NK-92 (cell line): ENCODE data around the gene ANKRD55.
"Not testable (repeated sequence)": the region's sequence is repeated elsewhere in the genome, so short reads cannot be mapped to it uniquely, and the experiment has no call there.

Experiments
- DNase-seq: peaks from one replicate; lab custom pipeline; 2025; ENCODE audit not compliant: unreplicated experiment; lab: John Stamatoyannopoulos, UW

ANKRD55 gene

DNA sequence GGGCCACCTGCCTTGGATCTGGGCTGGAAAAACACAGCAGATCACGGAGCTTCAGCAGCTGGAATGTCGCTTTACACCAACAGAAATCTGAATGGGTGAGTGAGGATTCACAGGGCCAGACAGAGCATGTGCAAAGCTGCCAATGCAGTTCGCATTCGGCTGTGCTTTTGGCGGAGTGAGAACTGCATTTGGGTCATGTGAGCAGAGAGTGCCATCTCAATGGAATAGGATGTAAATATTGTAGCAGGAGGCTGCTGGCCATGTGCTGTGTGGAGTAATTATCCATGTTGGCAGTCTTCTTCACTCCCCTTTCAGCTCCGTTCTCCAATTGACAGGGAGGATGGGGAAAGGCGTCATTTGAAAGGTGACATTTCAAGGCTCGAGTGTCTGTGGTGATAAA, at the start of gene ANKRD55:
TSS of gene ANKRD55 (minus strand) at position 101 of the 400 bp plus-strand sequence. CDS start 417 bp downstream, outside the sequence.
- DNase-seq = no peak

DNA sequence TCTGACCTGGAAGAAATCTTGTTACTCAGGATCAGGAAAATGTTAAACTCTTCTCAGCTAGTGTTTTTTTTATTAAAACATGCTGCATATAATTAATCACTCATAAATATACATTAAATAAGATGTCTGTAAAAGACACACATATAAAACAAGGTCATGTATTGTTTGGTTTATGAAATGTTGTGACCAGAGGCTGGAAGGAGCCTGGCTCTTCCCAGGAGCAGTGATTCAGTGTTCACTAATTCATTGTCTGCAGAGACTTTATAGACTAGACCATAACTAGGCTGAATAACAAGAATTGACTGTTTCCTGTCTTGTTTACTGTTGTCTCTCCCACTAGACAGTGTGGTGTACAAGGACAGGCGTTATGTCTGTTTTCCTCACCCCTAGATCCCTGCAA, 49.1 kb upstream of the ANKRD55 start:
- no peak for DNase-seq

DNA sequence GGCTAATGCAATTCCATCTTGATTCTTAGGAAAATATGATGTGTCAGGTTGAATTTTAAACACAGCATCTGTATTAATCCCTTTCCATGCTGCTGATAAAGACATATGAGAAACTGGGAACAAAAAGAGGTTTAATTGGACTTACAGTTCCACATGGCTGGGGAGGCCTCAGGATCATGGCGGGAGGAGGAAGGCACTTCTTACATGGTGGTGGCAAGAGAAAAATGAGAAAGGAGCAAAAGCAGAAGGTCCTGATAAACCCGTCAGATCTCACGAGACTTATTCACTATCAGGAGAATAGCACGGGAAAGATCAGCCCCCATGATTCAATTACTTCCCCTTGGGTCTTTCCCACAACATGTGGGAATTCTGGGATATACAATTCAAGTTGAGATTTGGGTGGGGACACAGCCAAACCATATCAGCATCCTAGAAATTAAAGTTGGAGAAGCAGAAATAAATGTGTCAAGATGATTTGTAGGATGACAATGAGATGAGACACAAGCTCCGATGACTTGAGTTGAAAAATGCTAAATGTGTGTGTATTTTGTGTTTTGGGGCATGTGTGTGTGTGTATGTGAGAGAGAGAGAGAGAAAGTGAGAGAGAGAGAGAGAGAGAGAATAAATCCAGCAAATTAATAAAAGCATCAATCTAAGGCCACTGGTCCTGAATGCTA, 48.5 kb upstream of the ANKRD55 start:
- DNase-seq = no peak

DNA sequence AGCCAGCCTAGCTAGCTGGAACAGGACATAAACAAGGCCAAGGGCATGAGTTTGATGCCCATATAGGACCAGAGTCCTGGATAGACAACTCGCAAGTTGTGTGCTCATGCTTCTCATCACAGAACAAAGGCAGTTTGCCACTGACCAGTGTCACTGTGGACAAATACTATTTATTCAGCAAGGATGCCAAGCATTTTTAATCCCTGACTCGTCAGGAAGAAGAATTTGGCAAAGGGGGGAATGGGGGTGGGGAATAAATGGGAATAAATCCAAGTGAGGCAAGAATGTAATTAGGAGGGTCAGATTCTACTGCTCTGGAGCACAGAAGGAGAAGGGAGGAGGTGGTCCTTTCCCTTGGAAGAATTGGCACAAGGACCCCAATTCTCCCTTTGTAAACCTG, 46.8 kb upstream of the ANKRD55 start:
- DNase-seq = no peak

DNA sequence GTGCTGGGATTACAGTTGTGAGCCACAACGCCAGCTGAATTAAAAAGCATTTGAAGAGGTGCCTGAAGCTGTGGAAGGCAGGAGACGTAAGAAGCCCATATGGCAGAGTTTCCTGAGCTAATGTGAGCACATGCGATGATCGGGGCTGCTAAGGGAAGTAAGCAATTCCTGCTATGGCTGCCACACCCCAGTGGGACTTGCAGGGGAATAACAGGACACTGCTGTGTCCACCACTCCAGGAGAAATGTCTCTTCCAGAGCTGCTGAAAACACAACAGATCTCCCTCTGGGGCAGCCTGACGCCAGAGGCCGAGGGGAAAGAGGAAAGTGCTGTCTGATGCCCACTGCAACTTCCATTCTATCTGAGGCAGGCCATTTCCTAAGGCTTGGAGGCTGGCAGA, 46.2 kb upstream of the ANKRD55 start:
- DNase-seq = no peak

DNA sequence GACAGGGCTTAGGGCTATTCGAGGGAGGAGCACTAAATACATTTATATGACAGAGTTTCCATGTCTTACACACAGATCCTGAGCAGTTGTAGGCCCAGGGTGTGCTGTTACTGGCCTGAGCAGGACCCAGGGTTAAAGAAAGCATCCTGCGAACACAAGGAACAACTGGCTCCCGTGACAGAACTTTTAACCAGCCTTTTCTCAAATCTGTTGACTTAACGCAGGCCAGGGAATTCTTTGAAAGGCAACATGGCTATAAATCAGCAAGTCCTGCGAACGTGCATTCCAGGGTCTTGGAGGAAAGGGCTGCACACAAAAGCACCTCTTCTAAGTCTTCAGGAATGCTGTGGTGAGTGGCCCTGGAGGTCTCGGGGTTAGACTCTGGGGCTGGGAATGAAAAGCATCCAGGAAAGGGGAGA, 45.2 kb upstream of the ANKRD55 start:
- DNase-seq = no peak

DNA sequence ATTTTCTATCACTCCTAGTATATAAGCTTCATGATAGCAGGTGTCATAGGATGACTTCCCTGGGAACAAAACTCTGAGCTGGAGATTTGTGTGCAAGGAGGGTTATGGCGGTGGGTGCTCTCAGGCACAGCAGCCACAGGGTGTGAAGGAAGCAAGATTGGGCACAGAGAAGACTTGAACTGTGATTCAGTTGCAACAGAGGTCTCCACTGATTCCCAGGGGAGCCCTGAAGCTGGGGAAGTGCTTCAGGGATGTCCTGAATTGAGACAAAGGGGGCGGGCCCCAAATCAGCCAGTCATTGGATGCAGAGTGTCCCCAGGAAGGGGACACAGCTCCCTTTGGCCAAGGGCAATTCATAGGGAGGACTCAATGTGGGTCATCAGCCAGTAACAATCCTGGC, 44.4 kb upstream of the ANKRD55 start:
- DNase-seq = no peak

DNA sequence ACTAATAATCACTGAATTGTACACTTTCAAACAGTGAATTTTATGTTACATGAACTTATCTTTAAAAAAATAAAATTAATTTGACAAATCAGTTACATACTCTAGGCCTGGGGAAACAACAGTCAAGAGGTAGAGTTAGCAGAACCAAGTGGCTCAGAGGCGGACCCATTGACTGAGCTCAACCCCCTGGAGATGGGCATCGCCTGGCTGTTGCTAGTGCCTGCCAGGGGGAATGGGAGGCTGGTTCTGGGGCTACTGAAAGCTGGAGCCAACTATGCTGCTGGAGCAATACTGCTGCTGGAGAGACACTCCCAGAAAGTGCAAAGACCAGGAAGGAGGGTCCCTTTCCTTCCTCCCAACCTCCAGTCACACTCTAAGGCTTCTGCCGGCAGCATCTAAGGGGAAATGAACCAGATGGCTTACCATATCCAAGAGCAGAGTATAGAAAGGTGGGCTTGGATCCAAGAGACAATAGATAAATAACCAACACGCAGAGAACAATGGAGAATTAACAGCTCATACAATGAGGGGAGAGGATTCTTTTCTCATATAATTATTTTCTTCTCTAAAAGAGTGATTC, 40.3 kb upstream of the ANKRD55 start:
- DNase-seq = no peak

DNA sequence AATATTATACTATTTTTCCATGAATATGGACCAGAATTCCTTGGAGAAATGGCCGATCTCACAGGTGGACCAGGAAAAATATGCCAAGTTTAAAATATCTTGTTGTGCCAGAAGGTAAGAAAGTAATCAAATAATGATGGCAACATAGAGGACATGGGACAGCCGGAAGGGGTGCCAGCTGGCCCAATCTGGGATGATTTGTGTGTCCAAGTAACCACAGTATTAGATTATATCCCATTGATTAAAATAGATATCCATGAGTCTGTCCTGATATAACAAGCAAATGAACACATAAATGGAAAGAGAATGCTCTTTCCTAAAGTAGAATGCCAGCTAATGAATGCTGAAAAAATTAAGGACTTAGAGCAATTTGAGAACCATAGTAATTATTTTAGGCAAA, 39.6 kb upstream of the ANKRD55 start:
- DNase-seq = no peak

DNA sequence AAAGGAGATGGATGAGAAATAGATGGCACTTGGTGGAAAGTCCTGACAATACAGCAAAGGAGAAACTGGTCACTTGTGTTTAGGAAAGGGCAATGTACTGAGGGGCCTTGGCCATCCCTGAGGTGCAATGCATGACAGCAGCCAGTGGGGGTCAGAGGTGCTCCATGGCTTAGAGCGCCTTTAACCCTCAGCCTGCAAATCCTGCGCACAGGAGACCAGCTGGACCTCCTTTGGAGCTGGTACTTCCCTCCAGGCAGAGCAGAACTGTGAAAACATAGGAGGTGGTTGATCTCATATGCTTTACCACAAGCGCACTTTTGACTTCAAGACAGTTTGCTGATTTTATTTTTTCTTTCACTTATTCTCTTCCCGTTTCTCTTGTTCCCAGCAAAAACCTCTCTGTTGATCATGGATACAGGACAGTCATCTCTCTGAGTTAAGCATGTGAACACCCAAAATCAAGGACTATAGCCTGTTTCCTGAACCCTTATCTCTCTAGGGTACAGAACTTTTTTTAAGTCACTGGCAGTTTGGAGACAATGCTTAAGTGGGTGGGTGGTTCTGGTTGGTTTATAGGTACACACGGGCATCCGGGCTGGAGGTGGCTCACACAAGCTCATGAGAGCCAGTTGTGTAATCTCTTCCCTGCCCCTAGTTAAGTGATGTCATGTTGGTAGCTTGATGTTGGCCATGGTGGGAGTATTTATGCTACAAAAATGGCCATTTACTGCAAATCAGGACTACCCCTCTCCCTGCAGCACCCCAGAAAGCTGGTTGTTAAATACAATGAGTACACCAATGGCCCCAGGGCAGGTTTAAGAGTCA, 37.6 kb upstream of the ANKRD55 start:
- DNase-seq = no peak

DNA sequence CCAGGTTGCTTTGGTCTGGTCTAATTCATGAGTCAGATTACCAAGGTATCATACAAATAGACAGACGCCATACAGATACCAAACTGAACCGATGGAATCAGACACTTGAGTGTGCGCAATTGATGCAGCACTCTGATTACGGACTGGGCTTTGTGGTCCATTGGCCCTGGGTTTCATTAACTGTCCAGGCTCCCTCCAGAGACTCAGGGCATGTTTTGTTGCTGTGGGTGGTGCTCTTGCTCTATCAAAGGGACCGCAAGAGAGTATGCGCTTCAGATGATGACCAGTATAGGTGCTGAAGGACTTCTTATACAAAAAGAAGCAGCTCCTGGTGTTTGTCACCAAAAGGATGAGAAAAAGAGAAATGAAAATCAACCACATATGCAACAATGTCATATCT, 36.9 kb upstream of the ANKRD55 start:
- no peak for DNase-seq

DNA sequence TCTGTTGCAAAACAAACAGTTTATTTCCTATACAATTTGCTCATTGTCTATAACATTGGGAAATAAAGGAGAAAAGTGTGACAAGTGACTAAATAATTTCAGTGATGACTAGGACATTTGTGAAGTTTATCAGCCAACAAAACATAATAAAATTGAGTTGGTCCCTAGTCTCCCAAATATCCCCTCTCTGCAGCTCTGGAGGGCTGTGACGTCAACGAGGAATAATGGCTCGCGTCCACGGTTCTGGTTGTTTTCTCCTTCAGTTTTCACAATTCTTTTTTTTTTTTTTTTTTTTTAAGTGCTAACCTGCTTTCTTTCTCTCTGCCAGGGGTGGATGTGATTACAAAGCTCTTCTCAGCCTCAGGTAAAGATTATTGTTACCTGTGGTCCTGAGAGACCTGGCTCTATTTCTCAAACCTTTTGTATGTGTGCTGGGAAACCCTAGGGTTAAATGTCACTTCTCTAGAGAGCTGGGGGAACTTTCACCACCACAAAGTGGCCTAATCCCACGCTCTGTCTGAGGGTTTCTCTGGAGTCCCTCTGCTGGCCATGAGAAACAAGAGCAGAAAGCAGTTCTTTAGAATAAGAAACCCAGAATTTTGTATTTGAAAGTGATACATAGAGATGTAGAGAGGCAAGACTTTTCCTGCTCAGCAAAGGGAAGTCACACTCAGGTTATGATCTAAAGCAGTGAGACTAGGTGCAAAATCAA, 36.2 kb upstream of the ANKRD55 start:
- DNase-seq = no peak

DNA sequence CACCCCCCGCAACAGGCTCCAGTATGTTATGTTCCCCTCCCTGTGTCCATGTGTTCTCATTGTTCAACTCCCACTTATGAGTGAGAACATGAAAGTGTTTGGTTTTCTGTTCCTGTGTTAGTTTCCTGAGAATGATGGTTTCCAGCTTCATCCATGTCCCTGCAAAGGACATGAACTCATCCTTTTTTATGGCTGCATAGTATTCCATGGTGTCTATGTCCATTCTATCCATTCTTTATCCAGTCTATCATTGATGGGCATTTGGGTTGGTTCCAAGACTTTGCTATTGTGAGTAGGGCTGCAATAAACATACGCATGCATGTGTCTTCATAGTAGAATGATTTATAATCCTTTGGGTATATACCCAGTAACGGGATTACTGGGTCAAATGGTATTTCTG, 35.6 kb upstream of the ANKRD55 start:
- not testable (repeated sequence) for DNase-seq

DNA sequence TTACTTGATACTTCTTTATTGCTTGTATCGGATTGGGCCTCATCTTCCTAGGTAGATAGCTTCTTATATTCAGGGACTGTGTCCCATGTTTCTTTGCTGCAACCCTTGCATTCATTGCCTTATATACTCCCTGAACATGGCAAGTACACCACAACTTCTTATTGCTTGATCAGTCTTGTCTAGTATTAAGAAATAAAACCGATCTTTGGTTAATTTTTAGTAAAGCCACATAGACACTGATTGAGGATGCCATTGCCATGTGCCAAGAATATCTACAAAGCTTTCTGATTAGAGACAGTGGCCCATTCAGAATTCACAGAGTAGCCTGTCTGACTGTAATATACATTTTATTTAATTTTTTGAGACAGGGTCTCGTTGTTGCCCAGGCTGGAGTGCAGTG, 34.7 kb upstream of the ANKRD55 start:
- no peak for DNase-seq

DNA sequence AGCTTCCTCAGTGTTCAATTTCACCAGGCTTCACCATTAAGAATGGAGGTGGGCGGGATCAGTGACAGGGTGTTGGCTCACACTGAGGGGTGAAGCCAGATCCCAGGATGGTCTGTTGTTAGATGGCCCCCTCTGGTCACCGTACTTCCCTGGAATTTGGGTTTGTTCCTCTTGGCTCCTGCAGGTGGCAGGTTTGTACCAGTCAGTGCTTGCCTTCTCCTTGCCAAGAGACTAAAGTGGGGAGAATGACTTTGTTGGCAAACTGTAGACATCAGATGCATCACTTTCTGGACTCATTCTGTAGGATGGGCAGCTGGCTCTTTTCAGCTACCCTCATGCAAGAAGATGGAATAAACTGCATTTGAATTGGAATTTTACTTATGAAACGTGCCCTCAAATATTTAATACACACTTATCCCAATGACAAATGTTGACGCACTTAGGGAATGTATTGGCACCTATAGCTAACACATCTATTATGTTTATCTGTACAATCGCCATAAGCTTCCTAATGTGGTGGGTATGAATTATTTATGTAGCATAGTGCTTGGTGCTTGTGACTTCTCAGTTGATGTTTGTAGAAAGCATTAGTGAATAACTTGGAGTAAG, 31.4 kb upstream of the ANKRD55 start:
- DNase-seq = no peak

DNA sequence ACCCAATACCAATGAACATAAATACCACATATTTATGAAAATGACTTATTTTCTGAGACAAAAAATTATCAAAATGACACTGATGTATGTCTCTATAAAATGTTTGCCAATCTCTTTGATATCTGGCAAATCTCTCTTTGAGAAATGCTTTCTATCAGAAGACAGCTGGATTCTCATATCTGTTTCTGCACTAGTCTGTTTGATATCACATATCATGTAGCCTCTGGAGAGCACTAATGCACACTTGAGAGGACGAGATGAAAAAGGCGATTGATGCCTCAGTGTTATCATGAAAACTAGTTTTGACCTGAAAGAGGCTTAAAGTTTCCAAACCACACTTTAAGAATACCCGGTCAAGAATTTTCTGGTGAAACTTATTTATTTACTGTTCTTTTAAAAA, 29.1 kb upstream of the ANKRD55 start:
- DNase-seq = no peak

DNA sequence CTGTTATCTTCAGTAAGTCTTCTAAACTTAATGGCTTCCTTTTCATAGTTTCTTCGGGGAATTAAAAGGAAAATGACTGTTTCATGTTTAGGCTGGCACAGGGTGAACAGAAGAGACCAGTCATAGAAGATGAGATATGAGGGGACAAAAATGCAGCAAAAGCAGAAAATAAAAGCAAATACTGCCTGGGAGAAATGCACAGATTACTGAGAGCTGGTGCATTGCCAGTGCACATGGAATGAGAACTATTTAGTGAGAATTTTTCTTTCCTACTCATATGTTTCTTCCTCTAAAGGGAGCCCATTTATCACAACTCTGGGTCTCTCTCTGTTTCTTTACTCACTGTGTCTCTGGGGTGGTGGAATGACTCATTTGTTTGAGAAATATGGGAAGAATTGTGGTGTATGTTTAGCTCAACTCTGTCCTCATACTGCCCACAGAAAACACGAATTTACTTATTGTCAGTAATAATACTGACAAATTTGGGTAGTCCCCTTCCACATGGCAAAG, 25.9 kb upstream of the ANKRD55 start:
- no peak for DNase-seq

DNA sequence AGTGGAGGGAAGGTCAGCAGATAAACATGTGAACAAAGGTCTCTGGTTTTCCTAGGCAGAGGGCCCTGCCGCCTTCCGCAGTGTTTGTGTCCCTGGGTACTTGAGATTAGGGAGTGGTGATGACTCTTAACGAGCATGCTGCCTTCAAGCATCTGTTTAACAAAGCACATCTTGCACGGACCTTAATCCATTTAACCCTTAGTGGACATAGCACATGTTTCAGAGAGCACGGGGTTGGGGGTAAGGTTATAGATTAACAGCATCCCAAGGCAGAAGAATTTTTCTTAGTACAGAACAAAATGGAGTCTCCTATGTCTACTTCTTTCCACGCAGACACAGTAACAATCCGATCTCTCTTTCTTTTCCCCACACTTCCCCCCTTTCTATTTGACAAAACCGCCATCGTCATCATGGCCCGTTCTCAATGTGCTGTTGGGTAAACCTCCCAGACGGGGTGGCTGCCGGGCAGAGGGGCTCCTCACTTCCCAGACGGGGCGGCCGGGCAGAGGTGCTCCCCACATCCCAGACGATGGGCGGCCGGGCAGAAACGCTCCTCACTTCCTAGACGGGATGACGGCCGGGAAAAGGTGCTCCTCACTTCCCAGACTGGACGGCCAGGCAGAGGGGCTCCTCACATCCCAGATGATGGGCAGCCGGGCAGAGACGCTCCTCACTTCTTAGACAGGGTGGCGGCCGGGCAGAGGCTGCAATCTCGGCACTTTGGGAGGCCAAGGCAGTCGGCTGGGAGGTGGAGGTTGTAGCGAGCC, 24.8 kb upstream of the ANKRD55 start:
- not testable (repeated sequence) for DNase-seq

DNA sequence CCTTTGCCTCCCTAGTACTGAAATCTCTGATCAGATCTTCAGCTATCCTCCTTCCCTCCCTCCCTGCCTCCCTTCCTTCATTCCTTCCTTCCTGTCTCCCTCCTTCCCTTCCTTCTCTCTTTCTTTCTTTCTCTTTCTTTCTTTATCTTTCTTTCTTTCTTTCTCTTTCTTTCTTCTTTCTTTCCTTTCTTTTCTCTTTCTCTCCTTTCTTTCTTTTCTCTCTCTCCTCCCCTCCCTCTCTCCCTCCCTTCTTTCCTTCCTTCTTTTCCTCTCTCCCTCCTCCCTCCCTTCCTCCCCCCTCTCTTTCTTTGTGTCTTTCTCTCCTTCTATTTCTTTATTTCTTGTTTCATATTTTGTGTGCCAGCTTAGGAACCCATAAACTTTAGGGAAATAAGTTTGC, 23.9 kb upstream of the ANKRD55 start:
- DNase-seq = no peak

DNA sequence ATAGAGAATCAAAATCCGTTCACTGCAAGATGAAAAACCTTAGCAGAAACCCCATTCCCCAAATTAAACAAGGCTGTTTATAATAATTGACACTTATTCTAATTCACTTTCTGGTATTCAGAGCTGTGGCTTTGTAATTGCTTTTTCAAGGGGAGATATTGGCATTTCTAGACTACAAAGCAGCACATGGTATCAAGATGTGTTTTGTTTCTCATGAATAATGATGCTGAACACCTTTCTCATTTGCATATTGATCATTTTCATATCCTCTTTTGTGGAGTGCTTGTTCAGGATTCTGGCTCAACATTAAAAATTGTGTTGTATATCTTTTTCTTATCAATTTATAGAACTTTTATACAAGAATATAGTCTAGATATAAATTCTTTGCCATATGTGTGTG, 22.4 kb upstream of the ANKRD55 start:
- DNase-seq = no peak
